Heart left ventricle (tissue), 13 donors: ENCODE results near the gene MXRA7.

Experiments used
- CTCF ChIP-seq, 12 donors: fragments of 200-600 bp; sonication (generic) in 4 of 12; IDR thresholded peaks; one replicate each; pipeline versions ENCODE4 v1.5.0 to v1.8.0; 2018 to 2022; ENCODE audit warnings: antibody characterized with exemption in 12 of 12, mild to moderate bottlenecking in 5 of 12
- POLR2A ChIP-seq, 2 donors: fragments of 450-650 bp; IDR thresholded peaks; one replicate each; pipeline ENCODE4 v1.6.1; 2017; ENCODE audit warnings: antibody characterized with exemption in 2 of 2, mild to moderate bottlenecking in 2 of 2, moderate library complexity in 2 of 2
- donor health status: ischemic (EF 13 %, LVEDD 7.1; RV severe dilation, severe dysfunction).
- donor health status: DM: no; HTN: yes; CAD: no.
- donor health status: DM: no; HTN: no; CAD: no.
- donor health status: ischemic (EF 25% LVEDD 6.9; RV normal size, moderate dysfunction).
- donor health status: ischemic (EF 25% LVEDD 5.7; RV mildly dilated, moderate dysfunction).
- donor health status: ischemic (EF 35%, LVEDD 5.7; RV mildly dilated, moderate dysfunction).
- donor health status: nonischemic (EF 11% LVEDD 7.7; RV severe dilation, severe dysfunction).
- donor health status: DM: yes; HTN: yes; CAD: no.
- donor health status: PGD.
- donor health status: ischemic (EF 29% LVEDD 5.4; RV normal size, mild dysfunction).
- donor health status: nonischemic (EF 23%, LVEDD 6.1; RV moderate dilation, normal function).

DNA sequence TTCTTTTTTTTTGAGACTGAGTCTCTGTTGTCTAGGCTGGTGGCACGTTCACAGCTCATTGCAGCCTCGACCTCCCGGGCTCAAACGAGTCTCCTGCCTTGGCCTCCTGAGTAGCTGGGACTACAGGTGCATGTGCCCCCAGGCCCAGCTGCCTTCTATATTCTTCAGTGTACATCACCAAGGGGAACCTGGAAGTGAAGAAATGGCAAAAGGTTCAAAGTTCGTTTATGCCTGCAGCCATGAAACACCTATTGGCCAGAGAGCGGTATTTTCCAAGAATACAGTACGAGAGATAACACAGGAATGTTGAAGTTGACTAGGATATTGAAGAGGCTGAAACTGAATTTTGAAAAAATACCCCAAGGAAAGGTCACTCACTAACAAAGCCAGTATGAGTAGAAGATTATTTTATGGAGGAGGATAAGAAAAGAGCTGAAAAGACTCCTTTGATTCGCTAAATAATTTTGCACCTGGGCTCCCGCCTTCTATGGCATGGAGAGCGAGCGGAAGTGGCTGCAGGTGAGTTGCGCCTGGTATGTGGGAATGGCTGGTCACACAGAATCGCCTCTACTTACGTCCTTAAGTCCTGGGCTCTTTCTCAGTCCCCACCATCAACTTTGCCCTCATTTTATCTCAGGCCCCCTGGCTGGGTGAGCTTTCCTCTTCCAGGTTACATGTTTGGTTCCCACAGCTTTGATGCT lies 77.0 kb downstream of the MXRA7 start:
- TF ChIP-seq CTCF (IDR thresholded peaks at IDR 0.05) (no peak), POLR2A (IDR thresholded peaks at IDR 0.05) (no peak)
